HepG2 (cell line): ENCODE results near the gene ZNRF3. TPM values are rescaled to one million over a fixed set of nuclear protein-coding genes. Genes with fewer than 3 reads are reported as not detected.
A peak's percentile ranks its signal among the peaks of the same experiment; 100 is the strongest.

Experiments used
- HOXA7 ChIP-seq: sonication (generic); formaldehyde crosslinking; IDR thresholded peaks from 2 replicates; pipeline ENCODE4 v1.8.1; 2022; ENCODE audit warnings: mild to moderate bottlenecking, missing genetic modification reagents, moderate library complexity
- NFIC ChIP-seq: IDR thresholded peaks from 2 replicates; pipeline ENCODE4 v1.6.1; 2012; ENCODE audit warnings: mild to moderate bottlenecking, low read length, inconsistent platforms
- NONO ChIP-seq, 2 experiments: fragments of 450-650 bp in 1 of 2; sonication (generic) in 1 of 2; formaldehyde crosslinking in 1 of 2; IDR thresholded peaks in 1 of 2; conservative IDR thresholded peaks in 1 of 2; 2 replicates each; pipeline versions ENCODE4 v1.6.1 to v1.8.0; 2017 to 2022; ENCODE audit warnings: mild to moderate bottlenecking in 1 of 2, missing genetic modification reagents in 1 of 2, moderate library complexity in 1 of 2
- POLR2G ChIP-seq: fragments of 200-400 bp; formaldehyde crosslinking; IDR thresholded peaks from 2 replicates; pipeline ENCODE4 v1.6.1; 2018; ENCODE audit warnings: mild to moderate bottlenecking, low read depth, low read length, moderate library complexity
- SALL2 ChIP-seq: sonication (generic); formaldehyde crosslinking; IDR thresholded peaks from 2 replicates; pipeline ENCODE4 v1.8.1; 2023; ENCODE audit warnings: mild to moderate bottlenecking, missing genetic modification reagents, inconsistent platforms
- SAP130 ChIP-seq: IDR thresholded peaks from 2 replicates; pipeline ENCODE4 v1.6.1; 2016; ENCODE audit warnings: low read depth
- SMYD3 ChIP-seq: sonication (generic); formaldehyde crosslinking; IDR thresholded peaks from 2 replicates; pipeline ENCODE4 v1.8.1; 2023; ENCODE audit warnings: mild to moderate bottlenecking, missing genetic modification reagents
- ZC3H13 ChIP-seq: sonication (generic); formaldehyde crosslinking; IDR thresholded peaks from 2 replicates; pipeline ENCODE4 v1.8.1; 2023; ENCODE audit warnings: mild to moderate bottlenecking, missing genetic modification reagents, moderate library complexity
- ZMYM4 ChIP-seq: sonication (generic); formaldehyde crosslinking; IDR thresholded peaks from 2 replicates; pipeline ENCODE4 v1.8.1; 2023; ENCODE audit warnings: mild to moderate bottlenecking, missing genetic modification reagents
- ZNF446 ChIP-seq: sonication (generic); formaldehyde crosslinking; IDR thresholded peaks from 2 replicates; pipeline ENCODE4 v1.5.0; 2020; ENCODE audit warnings: mild to moderate bottlenecking, missing genetic modification reagents
- ZNF629 ChIP-seq: sonication (generic); formaldehyde crosslinking; conservative IDR thresholded peaks from 2 replicates; pipeline ENCODE4 v1.5.0; 2020; ENCODE audit warnings: missing genetic modification reagents
- ZSCAN22 ChIP-seq: sonication (generic); formaldehyde crosslinking; IDR thresholded peaks from 2 replicates; pipeline ENCODE4 v1.4.0; 2020; ENCODE audit warnings: mild to moderate bottlenecking, missing genetic modification reagents
- ZZZ3 ChIP-seq: sonication (generic); formaldehyde crosslinking; IDR thresholded peaks from 2 replicates; pipeline ENCODE4 v1.4.0; 2020; ENCODE audit warnings: missing genetic modification reagents, mild to moderate bottlenecking, borderline replicate concordance
- polyA plus RNA-seq, 8 experiments: library from polyadenylated mRNA; depleted of rRNA in 3 of 8; stranded (reverse) in 7 of 8; unstranded in 1 of 8; fragments of >200 nt; fragmentation: Illumina TruSeq in 4 of 8; extraction: Trizol in 4 of 8; gene quantifications; 2 replicates each; pipeline versions ENCODE4 v1.2.1 to v1.2.3, GENCODE V29; 2011 to 2016; ENCODE audit warnings: low read depth in 4 of 8, missing spikeins in 1 of 8, mixed read lengths in 1 of 8; ENCODE audit not compliant: insufficient read depth in 1 of 8
- total RNA-seq, 5 experiments: library from RNA; depleted of rRNA; stranded (reverse); fragments of >200 nt; fragmentation: Illumina TruSeq; extraction: Trizol; gene quantifications; 2 replicates each; pipeline ENCODE4 v1.2.3, GENCODE V29; 2016; ENCODE audit warnings: low read depth in 1 of 5
- TF ChIP-seq, protein P1 (sequence below), 2 experiments: IDR thresholded peaks; 2 replicates each; pipeline ENCODE4 v1.6.1; 2011 to 2012; ENCODE audit warnings: low read length in 2 of 2, borderline replicate concordance in 1 of 2, low read depth in 1 of 2, mild to moderate bottlenecking in 1 of 2, moderate library complexity in 1 of 2
- TF ChIP-seq, protein P2 (sequence below): sonication (generic); formaldehyde crosslinking; IDR thresholded peaks from 2 replicates; pipeline ENCODE4 v1.5.0; 2020; ENCODE audit warnings: mild to moderate bottlenecking, missing genetic modification reagents, moderate library complexity
- TF ChIP-seq, protein P3 (sequence below): sonication (generic); formaldehyde crosslinking; IDR thresholded peaks from 2 replicates; pipeline ENCODE4 v1.5.0; 2020; ENCODE audit warnings: missing genetic modification reagents
- TF ChIP-seq, protein P4 (sequence below): sonication (generic); formaldehyde crosslinking; IDR thresholded peaks from 2 replicates; pipeline ENCODE4 v1.8.1; 2023; ENCODE audit warnings: mild to moderate bottlenecking, missing genetic modification reagents, borderline replicate concordance
- TF ChIP-seq, protein P5 (sequence below): IDR thresholded peaks from 2 replicates; pipeline ENCODE4 v1.6.1; 2012; ENCODE audit warnings: inconsistent platforms
- TF ChIP-seq, protein P6 (sequence below): sonication (generic); formaldehyde crosslinking; IDR thresholded peaks from 2 replicates; pipeline ENCODE4 v1.4.0; 2020; ENCODE audit warnings: missing genetic modification reagents

The ZNRF3 gene
- total and polyA plus RNA-seq, 2 of the 13 experiments (the other 11 are each of a cell fraction or from before 2014, with no cell fraction given) = 20.3 to 36.7 TPM

DNA sequence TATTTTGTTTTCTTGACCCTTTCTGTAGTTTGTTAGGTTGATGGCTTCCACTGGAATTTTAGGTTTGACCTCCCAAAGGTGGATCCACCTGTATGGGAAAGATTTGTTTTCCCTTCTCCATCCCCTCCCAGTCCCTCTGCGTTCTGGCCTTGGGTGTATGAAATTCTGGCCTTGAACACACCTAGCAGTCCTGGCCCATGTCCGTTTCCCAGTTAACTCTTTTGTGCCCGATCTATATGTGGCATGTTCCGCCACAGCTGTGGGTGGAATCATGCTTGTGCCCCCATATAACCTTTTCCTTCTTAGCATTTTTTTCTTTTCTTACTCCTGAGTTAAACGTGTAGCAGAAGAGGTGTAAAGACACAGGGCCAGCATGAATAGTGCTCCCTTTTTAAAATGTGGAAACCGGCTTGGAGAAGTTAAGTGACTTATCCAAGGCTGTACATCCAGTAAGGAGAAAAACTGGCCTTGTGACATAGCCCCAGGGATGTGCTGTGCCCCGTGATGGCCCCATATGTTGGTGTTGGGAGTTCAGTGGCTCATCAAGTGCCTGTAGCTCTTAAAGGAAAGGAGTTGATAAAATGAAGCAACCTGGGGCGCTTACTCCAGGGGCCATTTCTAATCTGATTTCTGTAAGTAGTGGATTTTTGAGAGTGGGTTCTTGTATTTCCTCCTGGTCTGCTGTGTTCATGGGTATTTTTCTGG, 39.3 kb downstream of the ZNRF3 start (continued):
- TF ChIP-seq, protein P1, sequence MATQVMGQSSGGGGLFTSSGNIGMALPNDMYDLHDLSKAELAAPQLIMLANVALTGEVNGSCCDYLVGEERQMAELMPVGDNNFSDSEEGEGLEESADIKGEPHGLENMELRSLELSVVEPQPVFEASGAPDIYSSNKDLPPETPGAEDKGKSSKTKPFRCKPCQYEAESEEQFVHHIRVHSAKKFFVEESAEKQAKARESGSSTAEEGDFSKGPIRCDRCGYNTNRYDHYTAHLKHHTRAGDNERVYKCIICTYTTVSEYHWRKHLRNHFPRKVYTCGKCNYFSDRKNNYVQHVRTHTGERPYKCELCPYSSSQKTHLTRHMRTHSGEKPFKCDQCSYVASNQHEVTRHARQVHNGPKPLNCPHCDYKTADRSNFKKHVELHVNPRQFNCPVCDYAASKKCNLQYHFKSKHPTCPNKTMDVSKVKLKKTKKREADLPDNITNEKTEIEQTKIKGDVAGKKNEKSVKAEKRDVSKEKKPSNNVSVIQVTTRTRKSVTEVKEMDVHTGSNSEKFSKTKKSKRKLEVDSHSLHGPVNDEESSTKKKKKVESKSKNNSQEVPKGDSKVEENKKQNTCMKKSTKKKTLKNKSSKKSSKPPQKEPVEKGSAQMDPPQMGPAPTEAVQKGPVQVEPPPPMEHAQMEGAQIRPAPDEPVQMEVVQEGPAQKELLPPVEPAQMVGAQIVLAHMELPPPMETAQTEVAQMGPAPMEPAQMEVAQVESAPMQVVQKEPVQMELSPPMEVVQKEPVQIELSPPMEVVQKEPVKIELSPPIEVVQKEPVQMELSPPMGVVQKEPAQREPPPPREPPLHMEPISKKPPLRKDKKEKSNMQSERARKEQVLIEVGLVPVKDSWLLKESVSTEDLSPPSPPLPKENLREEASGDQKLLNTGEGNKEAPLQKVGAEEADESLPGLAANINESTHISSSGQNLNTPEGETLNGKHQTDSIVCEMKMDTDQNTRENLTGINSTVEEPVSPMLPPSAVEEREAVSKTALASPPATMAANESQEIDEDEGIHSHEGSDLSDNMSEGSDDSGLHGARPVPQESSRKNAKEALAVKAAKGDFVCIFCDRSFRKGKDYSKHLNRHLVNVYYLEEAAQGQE (IDR thresholded peaks at IDR 0.05; ENCODE audit: borderline replicate concordance in 1 of 2, low read depth in 1 of 2, low read length in 2 of 2) = no peak
- no peak for TF ChIP-seq ZC3H13 (CRISPR knock-in tag)
- no peak for TF ChIP-seq NONO (IDR thresholded peaks at IDR 0.05)
- TF ChIP-seq NONO (CRISPR knock-in tag; conservative IDR thresholded peaks at IDR 0.05) = 0 out of 2 replicates have a peak, but pooled peaks have one; percentile 29
- TF ChIP-seq ZSCAN22 (CRISPR knock-in tag) = no peak
- TF ChIP-seq ZNF446 (CRISPR knock-in tag) = no peak
- 0 out of 2 replicates have a peak, but pooled peaks have one; percentile 8 for TF ChIP-seq ZNF629 (CRISPR knock-in tag)
- TF ChIP-seq, protein P2, sequence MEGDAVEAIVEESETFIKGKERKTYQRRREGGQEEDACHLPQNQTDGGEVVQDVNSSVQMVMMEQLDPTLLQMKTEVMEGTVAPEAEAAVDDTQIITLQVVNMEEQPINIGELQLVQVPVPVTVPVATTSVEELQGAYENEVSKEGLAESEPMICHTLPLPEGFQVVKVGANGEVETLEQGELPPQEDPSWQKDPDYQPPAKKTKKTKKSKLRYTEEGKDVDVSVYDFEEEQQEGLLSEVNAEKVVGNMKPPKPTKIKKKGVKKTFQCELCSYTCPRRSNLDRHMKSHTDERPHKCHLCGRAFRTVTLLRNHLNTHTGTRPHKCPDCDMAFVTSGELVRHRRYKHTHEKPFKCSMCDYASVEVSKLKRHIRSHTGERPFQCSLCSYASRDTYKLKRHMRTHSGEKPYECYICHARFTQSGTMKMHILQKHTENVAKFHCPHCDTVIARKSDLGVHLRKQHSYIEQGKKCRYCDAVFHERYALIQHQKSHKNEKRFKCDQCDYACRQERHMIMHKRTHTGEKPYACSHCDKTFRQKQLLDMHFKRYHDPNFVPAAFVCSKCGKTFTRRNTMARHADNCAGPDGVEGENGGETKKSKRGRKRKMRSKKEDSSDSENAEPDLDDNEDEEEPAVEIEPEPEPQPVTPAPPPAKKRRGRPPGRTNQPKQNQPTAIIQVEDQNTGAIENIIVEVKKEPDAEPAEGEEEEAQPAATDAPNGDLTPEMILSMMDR (CRISPR knock-in tag) = no peak
- TF ChIP-seq, protein P3, sequence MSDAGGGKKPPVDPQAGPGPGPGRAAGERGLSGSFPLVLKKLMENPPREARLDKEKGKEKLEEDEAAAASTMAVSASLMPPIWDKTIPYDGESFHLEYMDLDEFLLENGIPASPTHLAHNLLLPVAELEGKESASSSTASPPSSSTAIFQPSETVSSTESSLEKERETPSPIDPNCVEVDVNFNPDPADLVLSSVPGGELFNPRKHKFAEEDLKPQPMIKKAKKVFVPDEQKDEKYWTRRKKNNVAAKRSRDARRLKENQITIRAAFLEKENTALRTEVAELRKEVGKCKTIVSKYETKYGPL (CRISPR knock-in tag) = no peak
- TF ChIP-seq SAP130 (CRISPR knock-in tag) = peak; percentile 70
- no peak for TF ChIP-seq SALL2 (CRISPR knock-in tag)
- no peak for TF ChIP-seq HOXA7 (CRISPR knock-in tag)
- TF ChIP-seq, protein P4, sequence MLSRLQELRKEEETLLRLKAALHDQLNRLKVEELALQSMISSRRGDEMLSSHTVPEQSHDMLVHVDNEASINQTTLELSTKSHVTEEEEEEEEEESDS (CRISPR knock-in tag) = no peak
- no peak for TF ChIP-seq SMYD3 (CRISPR knock-in tag)
- TF ChIP-seq ZMYM4 = peak; percentile 44; the same call in 1 of the 2 replicates
- TF ChIP-seq NFIC = no peak
- TF ChIP-seq POLR2G = 0 out of 2 replicates have a peak, but pooled peaks have one; percentile 26
- no peak for TF ChIP-seq ZZZ3 (CRISPR knock-in tag)
- TF ChIP-seq, protein P5, sequence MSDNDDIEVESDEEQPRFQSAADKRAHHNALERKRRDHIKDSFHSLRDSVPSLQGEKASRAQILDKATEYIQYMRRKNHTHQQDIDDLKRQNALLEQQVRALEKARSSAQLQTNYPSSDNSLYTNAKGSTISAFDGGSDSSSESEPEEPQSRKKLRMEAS = peak; percentile 35; the same call in 1 of the 2 replicates
- TF ChIP-seq, protein P6, sequence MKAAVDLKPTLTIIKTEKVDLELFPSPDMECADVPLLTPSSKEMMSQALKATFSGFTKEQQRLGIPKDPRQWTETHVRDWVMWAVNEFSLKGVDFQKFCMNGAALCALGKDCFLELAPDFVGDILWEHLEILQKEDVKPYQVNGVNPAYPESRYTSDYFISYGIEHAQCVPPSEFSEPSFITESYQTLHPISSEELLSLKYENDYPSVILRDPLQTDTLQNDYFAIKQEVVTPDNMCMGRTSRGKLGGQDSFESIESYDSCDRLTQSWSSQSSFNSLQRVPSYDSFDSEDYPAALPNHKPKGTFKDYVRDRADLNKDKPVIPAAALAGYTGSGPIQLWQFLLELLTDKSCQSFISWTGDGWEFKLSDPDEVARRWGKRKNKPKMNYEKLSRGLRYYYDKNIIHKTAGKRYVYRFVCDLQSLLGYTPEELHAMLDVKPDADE (CRISPR knock-in tag) = no peak
